ENCODE measurements around the gene TMEM9B. TPM values are rescaled to one million over a fixed set of nuclear protein-coding genes. Genes with fewer than 3 reads are reported as not detected.

TMEM9B gene
- polyA plus RNA-seq, 3 donors = 25.5 to 149 (median 141) TPM

DNA sequence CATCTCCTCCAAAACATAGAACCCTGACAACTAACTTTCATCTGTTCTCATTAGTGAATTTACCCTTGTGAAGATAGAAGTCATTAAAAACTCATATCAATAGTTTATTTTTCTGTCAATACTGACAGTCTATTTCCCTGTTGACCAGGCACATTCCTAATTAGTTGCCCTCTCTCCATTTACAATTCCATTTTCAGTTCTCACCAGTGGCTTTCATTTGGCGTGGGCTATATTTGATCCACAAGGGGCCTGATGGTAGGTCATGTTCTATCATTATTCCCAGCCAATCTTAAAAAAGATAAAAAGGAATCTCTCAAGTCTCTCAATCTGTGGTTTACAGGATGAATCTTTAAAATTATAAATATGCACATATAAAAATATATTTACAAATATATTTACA is 57.1 kb downstream of the TMEM9B start:
- Histone ChIP-seq H3K27ac (ENCODE audit: low read depth in 1 of 2, low read length in 2 of 2) (no peak overlapping the region), H3K9ac (ENCODE audit: insufficient read depth, low read length, poor library complexity, severe bottlenecking) (no peak overlapping the region), H3K4me2 (replicated peaks; ENCODE audit: extremely low read depth, low read length, poor library complexity, severe bottlenecking) (no peak overlapping the region), H3K27me3 (ENCODE audit: control insufficient read depth in 2 of 2, insufficient read depth in 2 of 2, low read length in 2 of 2) (peaks cover 0 to 3% of the 10 kb centered on the region in 2 donors), H4K20me1 (ENCODE audit: insufficient read depth, low read length) (no peaks in the 10 kb centered on the region), H3K9me3 (replicated peaks in 1 of 2; ENCODE audit: control insufficient read depth in 1 of 2, insufficient read depth in 1 of 2, low read length in 2 of 2) (no peaks in the 10 kb centered on the region), H3K36me3 (replicated peaks in 1 of 2; ENCODE audit: control insufficient read depth in 1 of 2, insufficient read depth in 2 of 2, low read length in 2 of 2) (no peaks in the 10 kb centered on the region), H2AFZ (ENCODE audit: insufficient read depth, low read depth, low read length, poor library complexity, severe bottlenecking) (no peak overlapping the region), H3K4me1 (ENCODE audit: control insufficient read depth in 1 of 2, insufficient read depth in 2 of 2, low read length in 2 of 2) (peaks cover 11 to 24% of the 10 kb centered on the region in 2 donors), H3K4me3 (replicated peaks in 1 of 3; ENCODE audit: low read depth in 2 of 3, low read length in 3 of 3) (no peak overlapping the region), H3K79me2 (ENCODE audit: insufficient read depth, low read length) (no peaks in the 10 kb centered on the region)
- no peak for DNase-seq
- no CpG with 5 or more reads among the region's 1 CpG for WGBS (ENCODE audit: insufficient coverage)
- Mint-ChIP-seq H3K27me3 (ENCODE audit: low read depth in 3 of 3) (peaks cover 4 to 19% (median 14%) of the 10 kb centered on the region in 3 donors), H3K9me3 (peaks cover 0 to 6% (median 0%) of the 10 kb centered on the region in 7 donors), H3K4me3 (peak overlapping the region in 1 of 2 donors; percentile 31), H3K36me3 (no peaks in the 10 kb centered on the region), H3K4me1 (peaks cover 32% of the 10 kb centered on the region), H3K27ac (no peak overlapping the region)
- TF ChIP-seq, protein P1, sequence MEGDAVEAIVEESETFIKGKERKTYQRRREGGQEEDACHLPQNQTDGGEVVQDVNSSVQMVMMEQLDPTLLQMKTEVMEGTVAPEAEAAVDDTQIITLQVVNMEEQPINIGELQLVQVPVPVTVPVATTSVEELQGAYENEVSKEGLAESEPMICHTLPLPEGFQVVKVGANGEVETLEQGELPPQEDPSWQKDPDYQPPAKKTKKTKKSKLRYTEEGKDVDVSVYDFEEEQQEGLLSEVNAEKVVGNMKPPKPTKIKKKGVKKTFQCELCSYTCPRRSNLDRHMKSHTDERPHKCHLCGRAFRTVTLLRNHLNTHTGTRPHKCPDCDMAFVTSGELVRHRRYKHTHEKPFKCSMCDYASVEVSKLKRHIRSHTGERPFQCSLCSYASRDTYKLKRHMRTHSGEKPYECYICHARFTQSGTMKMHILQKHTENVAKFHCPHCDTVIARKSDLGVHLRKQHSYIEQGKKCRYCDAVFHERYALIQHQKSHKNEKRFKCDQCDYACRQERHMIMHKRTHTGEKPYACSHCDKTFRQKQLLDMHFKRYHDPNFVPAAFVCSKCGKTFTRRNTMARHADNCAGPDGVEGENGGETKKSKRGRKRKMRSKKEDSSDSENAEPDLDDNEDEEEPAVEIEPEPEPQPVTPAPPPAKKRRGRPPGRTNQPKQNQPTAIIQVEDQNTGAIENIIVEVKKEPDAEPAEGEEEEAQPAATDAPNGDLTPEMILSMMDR (IDR thresholded peaks at IDR 0.05) = no peak
- intact Hi-C loops (cut with micrococcal nuclease) = no loop called here

- TF ChIP-seq, protein P1 (IDR thresholded peaks at IDR 0.05) = no peak
- Histone ChIP-seq H4K20me1 (ENCODE audit: insufficient read depth, low read length) (no peaks in the 10 kb centered on the region), H3K27me3 (ENCODE audit: control insufficient read depth in 2 of 2, insufficient read depth in 2 of 2, low read length in 2 of 2) (peaks cover 0 to 3% of the 10 kb centered on the region in 2 donors), H3K4me3 (replicated peaks in 1 of 3; ENCODE audit: low read depth in 2 of 3, low read length in 3 of 3) (no peak overlapping the region), H3K79me2 (ENCODE audit: insufficient read depth, low read length) (no peaks in the 10 kb centered on the region), H3K9me3 (replicated peaks in 1 of 2; ENCODE audit: control insufficient read depth in 1 of 2, insufficient read depth in 1 of 2, low read length in 2 of 2) (peaks cover 0 to 2% of the 10 kb centered on the region in 2 donors), H3K9ac (ENCODE audit: insufficient read depth, low read length, poor library complexity, severe bottlenecking) (no peak overlapping the region), H3K4me1 (ENCODE audit: control insufficient read depth in 1 of 2, insufficient read depth in 2 of 2, low read length in 2 of 2) (peaks cover 9 to 17% of the 10 kb centered on the region in 2 donors), H3K4me2 (replicated peaks; ENCODE audit: extremely low read depth, low read length, poor library complexity, severe bottlenecking) (no peak overlapping the region), H2AFZ (ENCODE audit: insufficient read depth, low read depth, low read length, poor library complexity, severe bottlenecking) (no peak overlapping the region), H3K36me3 (replicated peaks in 1 of 2; ENCODE audit: control insufficient read depth in 1 of 2, insufficient read depth in 2 of 2, low read length in 2 of 2) (no peaks in the 10 kb centered on the region), H3K27ac (ENCODE audit: low read depth in 1 of 2, low read length in 2 of 2) (no peak overlapping the region)
- Mint-ChIP-seq H3K9me3 (peaks cover 0 to 17% (median 2%) of the 10 kb centered on the region in 7 donors), H3K36me3 (no peaks in the 10 kb centered on the region), H3K27ac (no peak overlapping the region), H3K4me3 (no peak overlapping the region), H3K27me3 (ENCODE audit: low read depth in 3 of 3) (peaks cover 4 to 18% (median 14%) of the 10 kb centered on the region in 3 donors), H3K4me1 (peaks cover 26% of the 10 kb centered on the region)
- intact Hi-C loops (cut with micrococcal nuclease) = no loop called here
- no peak for DNase-seq
- WGBS (ENCODE audit: insufficient coverage) = no CpG with 5 or more reads among the region's 5 CpGs
These were observed 58.6 kb downstream of the TMEM9B start for GRCh38 chr11:8905528-8906165.

All from CD14-positive monocyte (primary cell).